SK-N-MC (cell line): ENCODE data around the gene ZCCHC18.
"Not testable (repeated sequence)": the region's sequence is repeated elsewhere in the genome, so short reads cannot be mapped to it uniquely, and the experiment has no call there.

Experiments used
- DNase-seq: peaks from one replicate; pipeline ENCODE4 v3.0.0-alpha.2; 2011; ENCODE audit warnings: low read depth, low spot score
- H3K27ac ChIP-seq: fragments of 200-600 bp; sonication (generic); 2 replicates; pipeline ENCODE4 v1.5.1; 2016; ENCODE audit warnings: mixed run types
- H3K36me3 ChIP-seq: fragments of 200-600 bp; sonication (generic); 2 replicates; pipeline ENCODE4 v1.6.1; 2017; ENCODE audit warnings: antibody characterized with exemption, low read length, mixed read lengths; ENCODE audit not compliant: insufficient read depth
- H3K4me3 ChIP-seq: fragments of 200-600 bp; sonication (generic); 2 replicates; pipeline ENCODE4 v1.5.1; 2016
- H3K9ac ChIP-seq: fragments of 200-600 bp; sonication (generic); 2 replicates; pipeline ENCODE4 v1.8.0; 2017; ENCODE audit warnings: mixed run types, mixed read lengths; ENCODE audit not compliant: insufficient read length
- H3K9me3 ChIP-seq: fragments of 200-600 bp; sonication (generic); 2 replicates; pipeline ENCODE4 v1.6.1; 2017; ENCODE audit warnings: low read depth, mild to moderate bottlenecking, antibody characterized with exemption, low read length, moderate library complexity, mixed read lengths
- EZH2 ChIP-seq: fragments of 200-600 bp; sonication (generic); IDR thresholded peaks from one replicate; pipeline ENCODE4 v1.6.1; 2017; ENCODE audit warnings: antibody characterized with exemption
- FOXP2 ChIP-seq: optimal IDR thresholded peaks from 2 replicates; pipeline ENCODE3; 2011; ENCODE audit warnings: mild to moderate bottlenecking, moderate library complexity; ENCODE audit not compliant: insufficient read depth; ENCODE audit errors: extremely low read length, control extremely low read depth
- POLR2AphosphoS5 ChIP-seq: IDR thresholded peaks from 2 replicates; pipeline ENCODE4 v1.6.1; 2012; ENCODE audit warnings: mild to moderate bottlenecking, low read depth, low read length, borderline replicate concordance

Gene ZCCHC18

DNA sequence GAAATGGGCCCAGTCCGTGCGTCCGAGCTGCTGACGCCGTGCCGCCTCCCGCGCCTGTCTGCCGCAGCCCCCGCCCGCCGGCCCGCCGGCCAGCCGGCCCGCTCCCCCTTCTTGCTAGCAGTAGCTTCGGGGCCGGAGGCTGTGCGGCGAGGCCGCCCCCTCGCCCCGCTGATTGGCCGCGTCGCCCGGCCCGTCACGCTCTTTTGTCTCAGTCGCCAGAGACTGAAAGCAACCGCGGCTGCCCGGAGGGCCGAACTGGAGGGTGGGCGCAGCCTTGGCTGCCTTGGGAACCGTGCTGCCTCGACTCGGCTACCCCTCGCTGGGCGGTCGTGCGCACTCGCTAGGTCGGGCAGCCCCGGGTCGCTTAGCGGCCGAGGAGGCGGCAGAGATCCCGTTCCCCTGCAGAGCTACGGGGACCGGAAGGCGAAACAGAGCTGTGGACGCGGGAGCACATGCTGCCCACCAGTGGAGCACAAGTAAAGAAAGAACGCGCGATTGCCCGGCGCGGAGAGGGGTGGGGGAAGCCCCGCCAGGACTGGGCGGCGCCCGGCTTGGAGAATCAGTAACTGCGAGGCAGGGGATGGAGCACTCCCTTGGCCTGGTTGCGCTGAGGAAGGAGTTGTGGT is at the start of gene ZCCHC18:
ZCCHC18 (plus strand) TSS at position 198 of the 626 bp plus-strand sequence. CDS start 1,589 bp downstream, outside the sequence.
- Histone ChIP-seq H3K36me3 (no peaks in the 10 kb centered on the region), H3K9me3 (no peaks in the 10 kb centered on the region), H3K4me3 (peak within 1 kb of the TSS; percentile 72), H3K9ac (no peak within 1 kb of the TSS), H3K27ac (no peak within 1 kb of the TSS)
- TF ChIP-seq POLR2AphosphoS5 (no peak), FOXP2 (no peak), EZH2 (peak; percentile 84)
- no peak for DNase-seq

DNA sequence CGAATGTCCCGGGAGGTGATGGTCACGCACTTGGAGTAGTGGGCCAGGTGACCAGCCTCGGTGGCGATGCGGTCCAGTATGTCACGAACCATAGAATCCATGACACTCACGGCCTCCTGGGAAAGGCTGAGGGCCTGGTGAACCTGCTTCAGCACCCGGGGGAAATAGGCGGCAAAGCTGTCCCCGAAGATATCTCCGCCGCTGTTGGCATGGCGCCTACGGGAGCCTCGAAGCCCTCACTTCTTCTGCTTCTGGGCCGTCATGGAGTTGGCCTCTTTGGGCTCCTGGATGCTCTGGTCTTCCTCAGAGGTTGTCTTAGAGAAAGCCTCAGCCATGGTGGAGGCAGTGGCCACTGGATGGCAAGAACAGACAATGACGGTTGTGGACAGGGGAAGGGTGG is 49.7 kb upstream of the ZCCHC18 start:
- not testable (repeated sequence) for H3K4me3 ChIP-seq, H3K9ac ChIP-seq, H3K9me3 ChIP-seq, H3K27ac ChIP-seq, H3K36me3 ChIP-seq, DNase-seq

DNA sequence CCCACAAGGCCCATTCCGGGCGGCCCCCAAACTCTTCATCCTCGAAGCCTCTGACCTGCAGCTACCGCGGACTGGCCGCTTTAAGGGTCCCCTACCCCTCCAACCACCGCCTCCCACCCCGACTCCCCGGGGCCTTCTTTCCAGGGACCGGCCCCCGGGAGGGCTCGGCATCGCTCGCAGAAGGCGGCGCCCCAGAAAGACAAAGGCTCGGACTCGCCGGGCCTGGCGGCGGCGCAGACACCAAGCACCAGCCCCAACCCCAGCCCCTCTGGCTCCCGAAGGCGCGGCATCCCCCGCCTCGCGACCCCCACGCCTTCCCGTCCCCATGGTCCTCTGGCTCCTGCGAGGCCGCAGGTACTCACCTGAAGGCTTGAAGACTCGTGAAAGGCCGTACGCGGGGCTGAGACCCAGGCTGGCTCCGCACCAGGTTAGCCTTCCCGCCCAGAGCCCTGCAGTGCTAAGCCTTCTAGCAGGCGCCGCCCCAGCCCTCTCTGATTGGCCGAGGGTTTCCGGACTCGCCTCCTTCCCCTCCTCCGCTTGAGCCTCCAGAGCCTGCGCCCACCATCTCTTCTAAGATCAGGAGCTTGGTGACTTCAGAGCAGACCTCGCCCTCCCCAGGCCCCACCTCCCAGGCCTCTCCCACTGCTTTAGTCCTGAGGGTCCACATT is 36.4 kb upstream of the ZCCHC18 start, which contains the start of gene TMSB15C:
TMSB15C (minus strand) TSS at position 459 of the 668 bp plus-strand sequence.
- H3K36me3 ChIP-seq, H3K27ac ChIP-seq, DNase-seq, H3K9me3 ChIP-seq, H3K4me3 ChIP-seq, H3K9ac ChIP-seq: not testable (repeated sequence)

DNA sequence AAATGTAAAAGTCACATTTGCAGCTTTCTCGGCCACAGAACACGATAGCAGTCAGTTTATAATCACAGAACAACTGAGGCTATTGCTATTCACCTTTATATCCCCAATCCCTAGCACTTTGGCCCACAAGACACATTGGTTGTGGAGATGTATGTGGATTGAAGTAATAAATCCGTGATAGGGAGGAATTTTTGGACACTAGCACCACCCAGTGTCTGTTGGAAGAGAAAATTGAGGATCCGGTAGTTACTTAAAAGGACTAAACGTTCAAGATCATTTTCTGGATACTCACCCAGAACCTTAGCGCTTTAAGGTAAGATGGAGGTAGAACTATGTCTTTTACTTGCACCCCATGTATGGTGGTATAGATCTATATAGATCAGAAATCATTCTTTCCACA is 34.5 kb upstream of the ZCCHC18 start:
- not testable (repeated sequence) for DNase-seq, H3K27ac ChIP-seq, H3K9me3 ChIP-seq, H3K4me3 ChIP-seq, H3K9ac ChIP-seq, H3K36me3 ChIP-seq

DNA sequence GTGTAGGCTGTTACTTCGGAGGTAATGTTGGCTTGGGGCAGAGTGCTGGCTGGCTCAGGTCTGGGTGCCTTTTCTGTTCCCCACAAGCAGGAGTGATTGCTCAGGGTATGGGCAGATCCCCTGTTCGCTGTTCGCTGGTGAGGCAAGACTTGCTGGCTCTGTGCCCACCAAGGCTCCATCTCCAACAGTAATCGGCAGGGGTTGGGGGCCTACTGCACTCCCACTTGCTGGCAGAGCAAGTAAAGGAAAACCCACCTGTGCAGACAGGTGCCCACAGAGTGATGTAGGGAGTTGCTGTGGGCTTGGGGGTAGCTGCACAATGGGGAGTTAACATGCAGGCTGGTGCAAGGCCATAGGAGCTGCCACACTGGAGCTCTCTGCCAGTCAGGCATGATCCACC is 28.3 kb upstream of the ZCCHC18 start:
- Histone ChIP-seq H3K9me3 (no peaks in the 10 kb centered on the region), H3K4me3 (no peak overlapping the region)

DNA sequence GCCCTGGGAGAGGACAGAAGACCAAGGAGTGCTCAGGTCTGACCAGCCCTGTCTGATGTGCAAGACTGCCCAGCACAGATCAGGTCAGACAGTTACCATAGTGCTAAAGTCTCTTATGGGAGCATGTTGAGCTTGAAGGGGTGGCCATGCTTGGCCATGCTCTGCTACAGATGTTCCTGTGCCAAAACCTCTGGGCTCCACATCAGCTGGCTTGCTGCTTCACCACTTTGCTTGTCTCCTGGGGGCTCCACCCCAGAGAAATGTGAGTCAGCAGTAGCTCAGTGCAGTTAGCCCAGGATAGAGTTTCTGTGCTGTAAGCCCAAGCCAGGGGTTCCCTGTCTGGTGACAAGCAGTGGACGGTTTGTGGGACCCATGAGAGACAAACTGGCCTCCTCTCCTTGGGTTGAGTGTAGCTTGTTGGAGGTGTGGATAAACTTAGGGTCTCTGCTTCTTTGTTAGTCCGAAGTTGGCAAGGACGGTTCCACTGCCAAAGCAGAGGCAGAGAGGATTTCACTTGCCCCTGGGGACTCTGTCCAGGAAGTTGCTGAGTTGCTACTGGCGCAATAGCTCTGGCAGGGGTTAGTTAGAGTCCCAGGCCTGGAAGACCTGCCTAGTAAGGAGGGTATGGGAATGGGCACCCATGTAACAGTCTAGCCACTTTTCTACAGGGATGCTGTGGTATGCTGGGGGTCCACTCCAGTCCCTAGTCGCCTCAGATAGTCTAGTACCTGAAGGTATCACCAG is 27.6 kb upstream of the ZCCHC18 start:
- Histone ChIP-seq H3K4me3 (no peak overlapping the region), H3K27ac (no peak overlapping the region), H3K36me3 (no peaks in the 10 kb centered on the region), H3K9ac (no peak overlapping the region), H3K9me3 (no peaks in the 10 kb centered on the region)
- TF ChIP-seq EZH2, result no peak
- TF ChIP-seq POLR2AphosphoS5, result no peak
- TF ChIP-seq FOXP2, result no peak
- no peak for DNase-seq

More for the DNA sequence above, 28.3 kb upstream of the ZCCHC18 start:
- no peak for TF ChIP-seq FOXP2
- TF ChIP-seq POLR2AphosphoS5, result no peak
- TF ChIP-seq EZH2, result no peak
- no peak for DNase-seq
- no peak overlapping the region for H3K27ac ChIP-seq
- H3K36me3 ChIP-seq, result no peaks in the 10 kb centered on the region
- no peak overlapping the region for H3K9ac ChIP-seq

DNA sequence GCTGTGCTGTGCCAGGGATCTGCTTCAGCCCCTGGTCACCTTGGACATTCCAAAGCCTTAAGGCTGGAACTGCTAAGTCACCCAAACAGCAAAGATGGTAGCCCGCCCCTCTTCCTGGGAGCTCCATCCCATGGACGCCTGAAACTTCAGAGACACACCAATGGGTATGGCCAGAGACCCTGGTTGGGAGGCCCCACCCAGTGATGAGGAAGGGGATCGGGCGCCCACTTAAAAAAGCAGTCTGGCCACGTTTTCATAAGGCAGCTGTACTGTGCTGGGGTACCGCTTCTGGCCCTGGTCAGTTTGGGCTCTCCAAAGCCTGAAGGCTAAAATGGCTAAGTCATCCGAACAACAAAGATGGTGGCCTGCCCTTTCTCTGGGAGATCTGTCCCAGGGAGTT is 26.8 kb upstream of the ZCCHC18 start:
- DNase-seq, result no peak
- H3K9ac ChIP-seq, result no peak overlapping the region
- H3K4me3 ChIP-seq, result no peak overlapping the region
- H3K27ac ChIP-seq, result no peak overlapping the region
- H3K9me3 ChIP-seq, result no peaks in the 10 kb centered on the region
- TF ChIP-seq EZH2 (no peak), FOXP2 (no peak), POLR2AphosphoS5 (no peak)
- H3K36me3 ChIP-seq, result no peaks in the 10 kb centered on the region

DNA sequence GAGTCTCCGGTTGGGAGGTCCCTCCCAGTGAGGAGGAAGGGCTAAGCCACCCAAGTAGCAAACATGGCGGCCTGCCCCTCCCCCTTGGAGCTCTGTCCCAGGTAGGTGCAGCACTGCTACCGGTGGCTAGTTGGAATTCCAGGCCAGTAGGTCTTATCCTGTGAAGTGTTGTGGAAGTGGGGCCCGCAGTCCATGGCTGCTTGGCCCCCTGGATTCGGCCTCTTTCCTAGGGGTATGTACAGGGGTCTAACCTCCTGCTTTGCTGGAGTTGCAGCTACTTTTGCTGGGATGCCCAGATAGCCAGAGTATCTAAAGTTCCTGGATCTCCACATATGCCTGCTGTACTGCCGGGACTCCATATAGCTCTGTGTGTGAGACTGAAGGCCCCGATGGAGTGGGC is 26.4 kb upstream of the ZCCHC18 start:
- H3K36me3 ChIP-seq, result no peaks in the 10 kb centered on the region
- H3K9me3 ChIP-seq, result no peaks in the 10 kb centered on the region
- DNase-seq, result no peak
- H3K4me3 ChIP-seq, result no peak overlapping the region
- no peak overlapping the region for H3K9ac ChIP-seq
- H3K27ac ChIP-seq, result no peak overlapping the region
- no peak for TF ChIP-seq EZH2
- no peak for TF ChIP-seq FOXP2
- no peak for TF ChIP-seq POLR2AphosphoS5

DNA sequence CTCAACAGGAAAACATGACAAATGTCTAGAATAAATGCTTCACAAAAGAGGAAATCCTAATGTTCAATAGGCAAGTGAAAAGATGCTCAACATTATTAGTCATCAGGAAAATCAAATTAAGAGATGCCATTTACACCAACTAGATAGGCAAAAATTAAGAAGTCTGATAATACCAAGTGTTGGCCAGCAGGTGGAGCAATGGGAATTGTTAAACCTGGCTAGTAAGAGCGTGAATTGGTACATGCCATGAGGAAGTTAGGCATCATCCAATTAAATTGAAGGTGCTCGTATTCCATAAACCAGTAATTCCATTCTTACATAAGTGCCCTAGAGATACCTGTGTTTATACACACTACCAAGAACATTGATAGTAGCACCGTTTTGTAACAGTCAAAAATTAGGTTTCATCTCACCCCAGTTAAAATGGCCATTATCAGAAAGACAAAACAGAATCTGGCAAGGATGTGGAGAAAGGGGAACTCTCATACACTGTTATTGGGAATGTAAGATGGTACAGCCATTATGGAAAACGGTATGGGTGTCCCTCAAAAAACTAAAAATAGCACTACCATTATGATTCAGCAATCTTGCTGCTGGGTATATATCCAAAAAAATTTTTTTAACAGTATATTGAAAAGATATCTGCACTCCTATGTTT is 14.0 kb upstream of the ZCCHC18 start:
- Histone ChIP-seq H3K9me3 (no peaks in the 10 kb centered on the region), H3K9ac (no peak overlapping the region), H3K27ac (no peak overlapping the region), H3K36me3 (no peaks in the 10 kb centered on the region), H3K4me3 (no peak overlapping the region)
- peak; percentile 30 for DNase-seq
- TF ChIP-seq FOXP2 (no peak), EZH2 (no peak), POLR2AphosphoS5 (no peak)
